Measurements from ENCODE around the gene MOSMO. TPM values are rescaled to one million over a fixed set of nuclear protein-coding genes. Genes with fewer than 3 reads are reported as not detected.

Gene MOSMO
- total RNA-seq, 6 experiments from 2014 or later = 6.7 to 13.4 (median 7.5) TPM

GRCh38 chr16:22050963-22051362 is 43.1 kb downstream of the MOSMO start:
- WGBS (ENCODE audit: insufficient coverage, low coverage, low lambda C conversion rate, missing lambda C conversion rate) = 98% methylated on average over 4 of the region's 4 CpGs
- no peak for DNase-seq
- intact Hi-C loops (cut with DNase I) = no loop called here
- Histone ChIP-seq H3K36me3 (no peaks in the 10 kb centered on the region), H3K9me3 (no peaks in the 10 kb centered on the region), H3K27me3 (no peaks in the 10 kb centered on the region), H3K27ac (no peak overlapping the region), H3K4me1 (no peaks in the 10 kb centered on the region), H3K4me3 (no peak overlapping the region)
- ATAC-seq = no peak
- no peak for TF ChIP-seq CTCF (IDR thresholded peaks at IDR 0.05)
- no peak for TF ChIP-seq POLR2A (IDR thresholded peaks at IDR 0.05)

- Histone ChIP-seq H3K27me3 (no peaks in the 10 kb centered on the region), H3K27ac (no peak overlapping the region), H3K9me3 (no peaks in the 10 kb centered on the region), H3K36me3 (no peaks in the 10 kb centered on the region), H3K4me3 (no peak overlapping the region), H3K4me1 (no peaks in the 10 kb centered on the region)
- no peak for TF ChIP-seq CTCF (IDR thresholded peaks at IDR 0.05)
- no peak for TF ChIP-seq POLR2A (IDR thresholded peaks at IDR 0.05)
- WGBS (ENCODE audit: insufficient coverage, low coverage, low lambda C conversion rate, missing lambda C conversion rate) = 75% methylated on average over 6 of the region's 6 CpGs
- ATAC-seq = no peak
- no peak for DNase-seq
- intact Hi-C loops (cut with DNase I) = no loop called here
These were observed 45.1 kb downstream of the MOSMO start for GRCh38 chr16:22052980-22053379.

- no peak for DNase-seq
- Histone ChIP-seq H3K4me3 (no peak overlapping the region), H3K9me3 (no peaks in the 10 kb centered on the region), H3K4me1 (no peaks in the 10 kb centered on the region), H3K36me3 (no peaks in the 10 kb centered on the region), H3K27me3 (no peaks in the 10 kb centered on the region), H3K27ac (no peak overlapping the region)
- TF ChIP-seq POLR2A (IDR thresholded peaks at IDR 0.05) (no peak), CTCF (IDR thresholded peaks at IDR 0.05) (no peak)
- ATAC-seq = no peak
- 83% methylated on average over 3 of the region's 4 CpGs for WGBS (ENCODE audit: insufficient coverage, low coverage, low lambda C conversion rate, missing lambda C conversion rate)
- intact Hi-C loops (cut with DNase I) = no loop called here
These were observed 46.0 kb downstream of the MOSMO start for GRCh38 chr16:22053921-22054341.

- no peak for ATAC-seq
- no peak for TF ChIP-seq POLR2A (IDR thresholded peaks at IDR 0.05)
- no peak for TF ChIP-seq CTCF (IDR thresholded peaks at IDR 0.05)
- Histone ChIP-seq H3K9me3 (no peaks in the 10 kb centered on the region), H3K27ac (no peak overlapping the region), H3K4me1 (no peaks in the 10 kb centered on the region), H3K27me3 (no peaks in the 10 kb centered on the region), H3K4me3 (no peak overlapping the region), H3K36me3 (no peaks in the 10 kb centered on the region)
- 56% methylated on average over 4 of the region's 5 CpGs for WGBS (ENCODE audit: insufficient coverage, low coverage, low lambda C conversion rate, missing lambda C conversion rate)
- intact Hi-C loops (cut with DNase I) = no loop called here
- no peak for DNase-seq
These were observed 47.1 kb downstream of the MOSMO start for GRCh38 chr16:22054847-22055590.

Measured in right lobe of liver (tissue), 6 donors.